Measurements from ENCODE around the gene IKZF3. TPM values are rescaled to one million over a fixed set of nuclear protein-coding genes. Genes with fewer than 3 reads are reported as not detected.
A peak's percentile ranks its signal among the peaks of the same experiment; 100 is the strongest.

Gene IKZF3
- total RNA-seq, 1 experiment from 2014 or later: 0.81 TPM

GRCh38 chr17:39863918-39864746 is at the start of gene IKZF3 (continued):
- peak; percentile 98 for TF ChIP-seq ARID4B (CRISPR knock-in tag; IDR thresholded peaks at IDR 0.05; ENCODE audit: borderline replicate concordance)
- TF ChIP-seq NFE2L1 (CRISPR knock-in tag; IDR thresholded peaks at IDR 0.05): peak; percentile 97
- TF ChIP-seq ZNF281 (CRISPR knock-in tag; IDR thresholded peaks at IDR 0.05): peak; percentile 98
- TF ChIP-seq, protein P1, sequence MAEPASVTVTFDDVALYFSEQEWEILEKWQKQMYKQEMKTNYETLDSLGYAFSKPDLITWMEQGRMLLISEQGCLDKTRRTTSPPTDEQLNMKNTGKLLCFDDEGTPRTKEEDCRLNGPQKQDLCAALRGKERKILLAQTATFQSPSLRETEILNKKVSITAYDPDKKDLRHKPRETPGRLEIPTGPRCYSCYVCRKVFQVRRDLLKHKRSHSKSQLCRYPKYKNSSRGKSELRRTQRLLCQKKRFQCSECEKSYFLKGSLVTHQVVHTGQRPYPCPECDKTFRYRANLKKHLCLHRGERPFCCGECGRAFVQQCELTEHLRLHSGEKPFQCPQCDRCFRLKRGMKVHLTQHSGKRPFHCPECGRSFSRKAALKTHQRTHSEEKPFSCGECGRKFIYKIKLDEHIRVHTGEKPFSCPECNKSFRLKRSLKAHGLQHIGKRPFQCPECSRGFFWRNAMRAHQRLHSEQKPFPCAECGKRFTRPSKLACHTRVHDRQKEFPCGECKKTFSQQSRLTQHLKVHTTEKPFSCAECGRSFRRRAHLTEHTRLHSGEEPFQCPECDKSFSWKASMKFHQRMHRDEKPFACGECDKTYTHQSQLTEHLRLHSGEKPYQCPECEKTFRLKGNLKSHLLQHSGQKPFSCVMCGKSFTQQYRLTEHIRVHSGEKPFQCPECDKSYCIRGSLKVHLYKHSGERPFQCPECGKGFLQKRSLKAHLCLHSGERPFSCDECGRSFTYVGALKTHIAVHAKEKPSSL (CRISPR knock-in tag; conservative IDR thresholded peaks at IDR 0.05): no peak
- no peak for TF ChIP-seq EMX1 (CRISPR knock-in tag; IDR thresholded peaks at IDR 0.05)
- peak; percentile 90; the same call in 1 of the 2 replicates for TF ChIP-seq SMAD4 (CRISPR knock-in tag; IDR thresholded peaks at IDR 0.05)
- TF ChIP-seq TCF7 (CRISPR knock-in tag; IDR thresholded peaks at IDR 0.05; ENCODE audit: low read depth): peak; percentile 89
- TF ChIP-seq ATF2 (CRISPR knock-in tag; IDR thresholded peaks at IDR 0.05; ENCODE audit: borderline replicate concordance, low read depth): no peak
- peak; percentile 95 for TF ChIP-seq FOXK1 (CRISPR knock-in tag; IDR thresholded peaks at IDR 0.05)
- TF ChIP-seq FOXP1 (CRISPR knock-in tag; IDR thresholded peaks at IDR 0.05; ENCODE audit: borderline replicate concordance): peak; percentile 99
- no peak for TF ChIP-seq ZNF396 (CRISPR knock-in tag; IDR thresholded peaks at IDR 0.05; ENCODE audit: borderline replicate concordance)
- TF ChIP-seq, protein P2, sequence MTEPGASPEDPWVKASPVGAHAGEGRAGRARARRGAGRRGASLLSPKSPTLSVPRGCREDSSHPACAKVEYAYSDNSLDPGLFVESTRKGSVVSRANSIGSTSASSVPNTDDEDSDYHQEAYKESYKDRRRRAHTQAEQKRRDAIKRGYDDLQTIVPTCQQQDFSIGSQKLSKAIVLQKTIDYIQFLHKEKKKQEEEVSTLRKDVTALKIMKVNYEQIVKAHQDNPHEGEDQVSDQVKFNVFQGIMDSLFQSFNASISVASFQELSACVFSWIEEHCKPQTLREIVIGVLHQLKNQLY (CRISPR knock-in tag; IDR thresholded peaks at IDR 0.05): peak; percentile 98

- Mint-ChIP-seq H3K4me3 (no peak overlapping the region), H3K9me3 (no peaks in the 10 kb centered on the region), H3K27me3 (ENCODE audit: low read depth) (no peaks in the 10 kb centered on the region), H3K4me1 (no peaks in the 10 kb centered on the region), H3K27ac (no peak overlapping the region), H3K36me3 (peaks cover 8% of the 10 kb centered on the region)
- CTCF ChIA-PET: interaction anchor here (0.7 kb wide), 1 partner anchor 155 kb away, joined by 3 read pairs; no protein-coding TSS in a partner anchor
- POLR2A ChIA-PET: no interaction called here
- DNase-seq (ENCODE audit: low spot score) (no peak), ATAC-seq (no peak)
- no peak for TF ChIP-seq SP1 (CRISPR knock-in tag; conservative IDR thresholded peaks at IDR 0.05)
- no peak for TF ChIP-seq PREB (CRISPR knock-in tag; IDR thresholded peaks at IDR 0.05; ENCODE audit: borderline replicate concordance)
- TF ChIP-seq, protein P3, sequence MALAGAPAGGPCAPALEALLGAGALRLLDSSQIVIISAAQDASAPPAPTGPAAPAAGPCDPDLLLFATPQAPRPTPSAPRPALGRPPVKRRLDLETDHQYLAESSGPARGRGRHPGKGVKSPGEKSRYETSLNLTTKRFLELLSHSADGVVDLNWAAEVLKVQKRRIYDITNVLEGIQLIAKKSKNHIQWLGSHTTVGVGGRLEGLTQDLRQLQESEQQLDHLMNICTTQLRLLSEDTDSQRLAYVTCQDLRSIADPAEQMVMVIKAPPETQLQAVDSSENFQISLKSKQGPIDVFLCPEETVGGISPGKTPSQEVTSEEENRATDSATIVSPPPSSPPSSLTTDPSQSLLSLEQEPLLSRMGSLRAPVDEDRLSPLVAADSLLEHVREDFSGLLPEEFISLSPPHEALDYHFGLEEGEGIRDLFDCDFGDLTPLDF (CRISPR knock-in tag; IDR thresholded peaks at IDR 0.05): no peak
- TF ChIP-seq ATF1 (CRISPR knock-in tag; IDR thresholded peaks at IDR 0.05): no peak
- TF ChIP-seq ZNF121 (CRISPR knock-in tag; IDR thresholded peaks at IDR 0.05): no peak
- TF ChIP-seq, protein P4, sequence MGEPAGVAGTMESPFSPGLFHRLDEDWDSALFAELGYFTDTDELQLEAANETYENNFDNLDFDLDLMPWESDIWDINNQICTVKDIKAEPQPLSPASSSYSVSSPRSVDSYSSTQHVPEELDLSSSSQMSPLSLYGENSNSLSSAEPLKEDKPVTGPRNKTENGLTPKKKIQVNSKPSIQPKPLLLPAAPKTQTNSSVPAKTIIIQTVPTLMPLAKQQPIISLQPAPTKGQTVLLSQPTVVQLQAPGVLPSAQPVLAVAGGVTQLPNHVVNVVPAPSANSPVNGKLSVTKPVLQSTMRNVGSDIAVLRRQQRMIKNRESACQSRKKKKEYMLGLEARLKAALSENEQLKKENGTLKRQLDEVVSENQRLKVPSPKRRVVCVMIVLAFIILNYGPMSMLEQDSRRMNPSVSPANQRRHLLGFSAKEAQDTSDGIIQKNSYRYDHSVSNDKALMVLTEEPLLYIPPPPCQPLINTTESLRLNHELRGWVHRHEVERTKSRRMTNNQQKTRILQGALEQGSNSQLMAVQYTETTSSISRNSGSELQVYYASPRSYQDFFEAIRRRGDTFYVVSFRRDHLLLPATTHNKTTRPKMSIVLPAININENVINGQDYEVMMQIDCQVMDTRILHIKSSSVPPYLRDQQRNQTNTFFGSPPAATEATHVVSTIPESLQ (CRISPR knock-in tag; IDR thresholded peaks at IDR 0.05): no peak
Observed at GRCh38 chr17:39908789-39909352, 44.8 kb upstream of the IKZF3 start.
